NCI-H2081 (cell line): Measurements from ENCODE around the gene FXYD1.

Source experiments
- DNase-seq, 2 experiments: peaks; one replicate each; lab custom pipeline; 2025; lab: John Stamatoyannopoulos, UW

The FXYD1 gene

DNA sequence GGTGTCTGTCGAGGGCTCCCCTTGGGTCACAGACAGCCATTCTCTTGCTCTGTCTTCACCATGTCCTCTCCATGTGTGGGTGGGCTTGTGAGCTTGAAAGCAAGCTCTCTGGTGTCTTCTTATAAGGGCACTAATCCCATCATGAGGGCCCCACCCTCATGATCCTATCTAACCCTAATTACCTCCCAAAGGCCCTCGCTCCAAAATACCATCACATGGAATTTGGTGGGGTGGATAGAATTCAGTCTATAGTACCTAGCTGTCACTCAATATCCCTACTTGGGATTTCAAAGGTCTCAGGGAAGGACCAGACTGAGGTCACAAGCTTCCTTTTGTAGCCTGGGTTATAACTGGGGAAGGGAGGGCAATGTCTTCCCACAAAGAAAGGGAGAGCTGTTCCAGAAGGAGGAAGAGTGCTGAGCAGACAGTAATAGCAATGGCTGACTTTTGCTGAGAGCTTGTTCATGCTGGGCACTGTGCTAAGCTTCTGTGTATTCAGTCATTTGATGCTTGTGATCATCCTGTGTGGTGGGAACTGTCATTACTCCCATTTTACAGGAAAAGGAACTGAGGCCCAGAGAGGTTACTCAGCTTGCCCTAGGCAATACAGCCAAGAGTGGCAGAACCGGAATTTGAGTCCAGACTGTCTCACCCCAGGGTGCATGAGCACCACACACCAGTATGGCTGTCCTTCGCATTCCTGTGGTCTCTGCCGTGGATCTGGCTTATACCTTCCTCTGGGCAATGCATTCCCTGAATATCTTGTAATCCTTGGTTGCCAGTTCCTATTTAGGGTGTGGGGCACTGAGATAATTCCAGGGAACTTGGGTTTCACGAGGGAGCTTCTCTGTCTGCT, 24.1 kb downstream of the FXYD1 start:
- DNase-seq: no peak

DNA sequence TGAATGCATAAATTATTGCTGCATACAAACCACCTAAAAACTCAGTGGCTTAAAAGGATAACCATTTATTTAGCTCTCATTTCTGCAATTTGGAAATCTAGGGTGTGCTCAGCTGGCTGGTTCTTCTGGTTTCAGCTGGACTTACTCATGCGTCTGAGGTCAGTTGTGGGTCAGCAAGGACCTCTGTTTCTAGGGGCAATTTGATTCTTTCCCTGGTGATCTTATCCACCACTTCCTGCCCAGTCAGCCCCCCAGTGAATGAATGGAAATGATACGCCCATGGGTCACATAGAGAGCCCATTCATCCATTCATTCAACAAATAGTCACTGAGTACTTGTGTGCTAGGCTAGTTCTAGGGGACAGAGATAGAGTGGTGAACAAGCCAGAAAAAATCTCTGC, 25.8 kb downstream of the FXYD1 start:
- DNase-seq: no peak

DNA sequence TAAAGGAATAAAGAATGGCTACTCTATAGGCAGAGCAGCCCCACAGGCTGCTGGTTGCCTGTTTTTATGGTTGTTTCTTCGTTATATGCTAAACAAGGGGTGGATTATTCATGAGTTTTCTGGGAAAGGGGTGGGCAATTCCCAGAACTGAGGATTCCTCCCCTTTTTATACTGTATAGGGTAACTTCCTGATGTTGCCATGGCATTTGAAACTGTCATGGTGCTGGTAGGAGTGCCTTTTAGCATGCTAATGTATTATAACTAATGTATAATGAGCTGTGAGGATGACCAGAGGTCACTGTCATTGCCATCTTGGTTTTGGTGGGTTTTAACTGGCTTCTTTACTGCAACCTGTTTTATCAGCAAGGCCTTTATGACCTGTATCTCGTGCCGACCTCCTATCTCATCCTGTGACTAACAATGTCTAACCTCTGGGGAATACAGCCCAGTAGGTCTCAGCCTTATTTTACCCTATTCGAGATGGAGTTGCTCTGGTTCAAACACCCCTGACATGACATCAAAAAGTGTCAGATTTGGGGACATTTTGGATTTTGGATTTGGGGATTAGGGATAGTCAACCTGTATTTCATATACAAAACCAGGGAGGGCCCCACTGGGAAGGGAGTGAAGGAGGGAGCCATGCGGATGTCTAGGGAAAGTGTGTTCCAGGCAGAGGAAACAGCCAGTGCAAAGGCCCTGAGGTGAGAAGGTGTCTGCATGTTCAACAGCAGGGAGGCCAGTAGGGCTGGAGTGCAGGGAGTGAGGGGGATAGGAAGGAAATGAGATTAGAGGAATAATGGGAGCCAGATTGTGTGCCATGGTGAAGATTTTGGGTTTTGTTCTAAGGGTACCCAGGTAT, 26.8 kb downstream of the FXYD1 start:
- DNase-seq: no peak

DNA sequence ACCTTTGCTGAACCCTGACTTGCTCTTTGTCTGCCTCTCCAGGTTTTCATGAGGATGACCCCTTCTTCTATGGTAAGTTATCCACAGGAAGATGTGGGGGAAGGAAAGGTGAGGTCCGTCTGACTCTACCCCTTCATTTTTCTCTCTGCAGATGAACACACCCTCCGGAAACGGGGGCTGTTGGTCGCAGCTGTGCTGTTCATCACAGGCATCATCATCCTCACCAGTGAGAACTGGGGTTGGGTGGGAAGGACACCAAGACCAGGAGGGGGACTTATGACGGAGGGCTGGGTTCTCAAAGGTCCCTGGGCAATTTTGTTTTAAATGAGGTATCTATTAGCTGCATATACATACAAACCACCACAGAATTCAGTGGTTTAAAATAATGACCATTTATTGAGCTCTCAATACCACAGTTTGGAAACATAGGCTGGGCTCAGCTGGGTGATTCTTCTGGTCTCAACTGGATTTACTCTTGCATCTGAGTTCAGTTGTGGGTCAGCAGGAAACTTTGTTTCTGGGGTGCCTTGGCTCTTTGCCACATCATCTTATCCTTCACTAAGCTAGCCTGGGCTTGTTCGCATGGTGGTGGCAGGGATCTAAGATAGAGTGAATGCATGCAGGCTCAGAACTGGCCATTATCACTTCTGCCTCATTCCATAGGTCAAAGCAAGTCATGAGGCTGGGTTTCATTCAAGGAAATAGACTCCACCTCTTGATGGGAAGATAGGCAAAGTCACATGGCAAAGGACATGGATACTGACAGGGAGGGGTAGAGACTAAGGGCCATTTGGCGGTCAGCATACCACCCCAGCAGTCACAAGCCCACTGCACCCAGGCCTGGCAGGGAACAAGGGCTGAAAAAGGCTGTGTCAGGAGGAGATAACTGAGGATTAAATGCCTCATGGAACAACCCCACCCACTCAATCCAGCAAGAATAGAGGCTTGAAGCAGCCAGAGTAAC, 27.8 kb downstream of the FXYD1 start:
- DNase-seq: no peak

DNA sequence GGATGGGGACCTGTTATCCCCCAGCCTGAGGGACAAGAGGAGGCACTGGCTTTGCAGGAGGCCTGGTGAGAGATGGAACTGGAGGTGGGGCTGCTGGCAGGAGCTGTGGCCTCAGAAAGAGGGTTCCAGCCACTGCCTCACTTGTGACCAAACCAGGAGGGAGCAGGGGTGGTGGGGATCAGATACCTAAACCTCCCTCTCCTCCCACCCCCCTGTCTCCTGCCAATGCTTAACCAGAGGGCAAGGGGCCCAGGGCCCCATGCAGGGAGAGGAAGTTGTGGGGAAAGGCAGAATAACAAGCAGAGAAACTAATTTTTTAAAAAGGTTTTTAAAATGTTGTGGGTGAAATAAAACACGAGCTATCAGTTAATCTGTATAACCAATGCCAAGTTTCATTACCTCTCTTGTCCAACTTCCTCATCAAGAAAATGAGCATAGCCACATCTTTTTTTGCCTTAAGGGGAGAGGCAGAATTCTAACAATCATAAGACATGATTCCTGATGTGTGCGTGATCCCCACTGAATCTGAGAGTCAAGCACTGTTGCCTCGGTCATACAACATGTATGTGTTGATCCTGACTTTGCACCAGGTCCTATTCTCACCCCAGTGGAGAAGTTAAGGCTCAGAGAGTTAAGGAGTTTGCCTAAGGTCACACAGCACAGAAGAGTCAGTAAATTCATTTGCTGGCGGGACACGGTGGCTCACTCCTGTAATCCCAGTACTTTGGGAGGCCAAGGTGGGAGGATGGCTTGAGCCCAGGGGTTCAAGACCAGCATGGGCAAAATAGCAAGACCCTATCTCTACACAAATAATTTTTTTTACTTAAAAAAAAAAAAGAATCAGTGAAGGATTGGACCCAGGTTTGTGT, 28.9 kb downstream of the FXYD1 start:
- no peak for DNase-seq

DNA sequence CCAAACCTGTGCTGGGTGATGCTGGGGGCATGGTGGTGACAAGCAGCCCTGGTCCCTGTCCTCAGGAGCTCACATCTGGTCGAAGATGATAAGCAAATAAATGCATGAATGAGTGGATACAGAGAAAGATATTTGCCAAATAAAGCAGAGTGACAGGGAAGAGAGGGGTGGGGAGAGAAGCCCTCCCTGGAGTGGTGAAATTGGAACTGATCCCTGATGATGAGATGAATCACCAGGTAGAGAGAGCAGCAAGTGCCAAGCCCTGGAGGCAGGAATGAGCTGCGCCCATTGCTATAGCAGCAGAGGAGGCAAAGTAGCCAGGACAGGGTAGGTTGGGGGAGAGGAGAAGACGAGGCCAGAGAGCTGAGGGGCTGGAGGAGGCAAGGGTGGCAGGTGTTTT, 29.6 kb downstream of the FXYD1 start:
- DNase-seq: no peak

DNA sequence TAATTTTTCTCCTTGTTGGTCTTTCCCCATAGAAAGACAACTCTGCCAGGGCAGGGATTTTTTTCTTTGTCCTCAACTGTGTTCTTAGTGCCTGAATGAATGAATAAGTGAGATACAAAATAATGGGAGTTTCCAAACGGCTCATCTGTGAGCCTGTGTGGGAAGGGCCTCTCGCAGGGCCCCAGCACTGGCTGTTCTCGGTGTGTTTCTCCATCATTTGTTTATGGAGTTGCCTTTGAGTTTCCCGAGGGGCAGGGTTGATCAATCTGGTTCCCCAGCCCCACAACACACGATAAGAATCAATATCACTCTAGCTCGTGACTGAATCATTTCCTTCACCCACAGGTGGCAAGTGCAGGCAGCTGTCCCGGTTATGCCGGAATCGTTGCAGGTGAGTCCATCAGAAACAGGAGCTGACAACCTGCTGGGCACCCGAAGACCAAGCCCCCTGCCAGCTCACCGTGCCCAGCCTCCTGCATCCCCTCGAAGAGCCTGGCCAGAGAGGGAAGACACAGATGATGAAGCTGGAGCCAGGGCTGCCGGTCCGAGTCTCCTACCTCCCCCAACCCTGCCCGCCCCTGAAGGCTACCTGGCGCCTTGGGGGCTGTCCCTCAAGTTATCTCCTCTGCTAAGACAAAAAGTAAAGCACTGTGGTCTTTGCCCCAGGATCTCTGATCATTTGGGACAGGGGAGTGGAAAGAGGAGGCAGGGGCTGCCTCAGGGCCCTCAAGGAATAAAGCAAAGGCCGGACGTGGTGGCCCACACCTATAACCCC, 30.8 kb downstream of the FXYD1 start:
- DNase-seq: no peak

DNA sequence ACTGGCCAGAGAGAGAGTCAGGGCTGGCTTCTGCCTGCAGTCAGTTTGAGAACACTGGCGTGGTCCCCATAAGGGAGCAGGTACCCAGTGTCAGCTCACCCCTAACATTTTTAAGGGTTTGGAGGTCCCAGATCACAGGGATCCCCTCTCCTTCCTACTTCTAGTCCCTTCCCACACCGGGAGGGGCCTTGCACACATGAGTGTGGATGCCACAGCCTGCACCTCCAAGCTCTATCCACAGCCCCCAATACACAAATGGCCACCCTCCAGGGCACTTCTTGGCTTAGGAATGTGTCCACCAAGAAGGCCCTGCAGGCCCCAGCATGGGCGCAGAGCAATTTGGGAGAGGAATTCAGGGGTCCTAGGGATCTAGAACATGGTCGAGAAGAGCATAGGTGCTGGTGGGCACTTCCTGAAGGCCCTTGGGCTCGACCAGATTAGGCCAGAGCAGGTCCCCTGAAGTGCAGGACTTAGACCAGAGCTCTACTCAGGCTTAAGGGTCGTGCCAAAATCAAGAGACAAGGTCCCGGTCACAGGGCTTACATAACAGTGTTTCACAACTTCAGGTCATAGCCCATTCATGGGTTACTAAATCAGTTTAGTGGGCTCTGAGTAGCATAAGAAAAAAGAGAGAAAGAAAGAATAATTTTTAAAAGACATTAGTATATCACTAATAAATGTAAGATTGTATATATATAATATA, 31.9 kb downstream of the FXYD1 start:
- no peak for DNase-seq

DNA sequence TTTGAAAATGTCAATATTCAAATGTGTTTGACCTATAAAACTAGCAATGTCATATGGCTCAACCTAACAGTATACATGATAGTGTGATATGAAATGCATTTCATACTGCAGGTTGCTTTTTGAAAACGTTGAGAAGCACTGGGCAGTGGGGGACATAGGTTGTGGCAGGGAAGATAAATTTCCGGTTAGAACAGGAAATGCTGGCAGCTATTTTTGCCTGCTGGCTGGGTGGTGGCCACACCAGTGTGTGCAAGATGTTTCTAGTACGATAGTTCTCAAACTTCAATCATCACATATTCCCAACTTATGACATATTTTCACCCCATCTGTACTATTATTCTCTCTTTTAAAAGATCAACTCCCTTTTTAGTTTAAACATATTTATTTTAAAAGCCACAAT, 33.1 kb downstream of the FXYD1 start:
- no peak for DNase-seq

DNA sequence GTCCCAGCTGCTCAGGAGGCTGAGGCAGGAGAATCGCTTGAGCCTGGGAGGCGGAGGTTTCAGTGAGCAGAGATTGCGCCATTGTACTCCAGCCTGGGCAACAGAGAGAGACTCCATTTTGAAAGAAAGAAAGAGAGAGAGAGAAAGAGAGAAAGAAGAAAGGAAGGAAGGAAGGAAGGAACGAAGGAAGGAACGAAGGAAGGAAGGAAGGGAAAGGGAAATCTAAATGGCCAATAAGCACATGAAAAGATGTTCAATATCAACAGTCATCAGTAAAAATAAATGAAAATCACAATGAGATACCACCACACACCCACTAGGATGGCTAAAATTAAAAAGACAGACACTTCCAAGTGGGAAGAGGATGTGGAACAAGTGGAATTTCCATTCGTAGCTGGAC, 35.6 kb downstream of the FXYD1 start:
- no peak for DNase-seq

DNA sequence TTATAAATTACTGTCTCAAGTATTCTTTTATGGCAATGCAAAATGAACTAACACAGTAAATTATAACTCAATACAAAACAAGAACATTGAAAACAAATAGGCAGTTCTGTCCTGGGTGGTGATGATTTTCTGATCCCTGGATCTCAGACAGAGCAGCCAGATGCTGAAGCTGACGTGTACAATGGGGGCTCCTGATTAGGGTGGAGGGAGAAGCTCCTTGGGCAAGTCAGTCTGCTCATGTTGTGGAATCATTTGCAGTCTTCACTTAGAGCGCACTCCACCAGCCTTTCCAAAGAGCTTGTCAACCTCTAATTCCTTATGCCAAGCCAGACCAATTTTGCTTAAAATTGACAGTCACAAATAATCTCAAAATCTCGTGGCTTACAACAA, 37.6 kb downstream of the FXYD1 start:
- no peak for DNase-seq

DNA sequence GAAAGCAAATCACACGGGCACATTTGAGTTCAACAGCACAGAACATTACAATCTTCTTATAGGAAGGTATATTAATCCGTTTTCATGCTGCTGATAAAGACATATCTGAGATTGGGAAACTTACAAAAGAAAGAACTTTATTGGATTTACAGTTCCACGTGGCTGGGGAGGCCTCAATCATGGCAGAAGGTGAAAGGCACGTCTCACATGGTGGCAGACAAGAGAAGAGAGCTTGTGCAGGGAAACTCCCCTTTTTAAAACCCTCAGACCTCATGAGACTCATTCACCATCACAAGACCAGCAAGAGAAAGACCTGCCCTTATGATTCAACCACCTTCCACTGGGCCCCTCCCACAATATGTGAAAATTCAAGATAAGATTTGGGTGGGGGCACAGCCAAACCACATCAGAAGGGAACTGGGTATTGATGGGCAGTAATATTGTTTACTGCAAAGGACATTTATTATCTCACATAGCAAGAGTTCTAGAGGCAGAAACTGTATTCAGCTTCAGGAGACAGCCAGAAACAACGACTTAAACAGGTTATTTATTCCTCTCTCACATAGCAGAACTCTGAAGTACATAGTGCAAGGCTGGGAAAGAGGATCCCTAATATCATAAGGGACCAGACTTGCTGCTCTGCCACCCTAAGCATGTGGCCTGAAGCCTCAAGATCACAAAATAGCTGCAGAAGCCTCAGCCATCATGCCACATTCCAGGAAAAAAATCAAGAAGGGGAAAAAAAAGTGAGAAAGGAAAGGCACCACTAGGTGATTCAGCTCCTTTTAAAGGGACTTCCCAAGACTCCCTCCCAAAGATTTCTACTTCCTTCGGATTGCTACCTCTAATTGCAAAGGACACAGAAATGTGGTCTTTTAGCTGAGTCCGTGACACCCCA, 39.0 kb downstream of the FXYD1 start:
- DNase-seq: no peak

DNA sequence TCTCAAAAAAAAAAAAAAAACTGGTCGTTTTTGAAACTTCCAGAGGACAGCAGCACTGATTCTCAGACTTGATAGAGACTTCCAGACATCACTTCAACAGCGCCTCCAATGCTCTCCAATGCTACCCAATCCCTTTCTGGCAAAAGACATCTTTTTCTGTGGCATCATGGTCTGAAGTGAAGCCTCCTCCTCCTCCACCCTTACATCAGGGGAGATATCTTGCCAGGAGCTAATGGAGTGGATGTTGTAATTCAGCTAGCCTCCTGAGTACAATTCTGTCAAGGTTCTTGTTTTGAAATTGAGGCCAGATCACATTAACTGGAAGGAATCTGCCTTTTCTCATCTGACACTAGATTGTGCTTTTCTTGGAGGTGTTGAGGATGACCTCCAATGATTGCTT, 40.1 kb downstream of the FXYD1 start:
- no peak for DNase-seq

DNA sequence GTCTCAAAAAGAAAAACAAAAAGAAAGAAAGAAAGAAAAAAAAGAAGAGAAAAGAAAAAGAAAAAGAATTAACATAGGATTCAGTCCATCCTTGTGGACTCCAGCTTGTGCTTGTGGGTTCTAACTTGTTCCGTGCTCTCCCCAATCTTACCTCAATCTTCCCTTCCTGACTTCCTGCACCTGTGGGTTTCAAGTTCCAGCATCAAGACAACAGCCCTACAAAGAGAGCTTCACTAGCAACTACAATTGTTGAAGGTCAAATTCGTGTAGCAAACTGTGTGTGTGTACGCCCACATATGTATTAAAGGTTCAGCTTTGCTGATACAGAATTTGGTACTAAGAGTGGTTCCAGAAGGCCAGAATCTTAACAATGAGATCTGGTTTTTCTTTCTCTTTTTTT, 41.2 kb downstream of the FXYD1 start:
- DNase-seq: no peak

DNA sequence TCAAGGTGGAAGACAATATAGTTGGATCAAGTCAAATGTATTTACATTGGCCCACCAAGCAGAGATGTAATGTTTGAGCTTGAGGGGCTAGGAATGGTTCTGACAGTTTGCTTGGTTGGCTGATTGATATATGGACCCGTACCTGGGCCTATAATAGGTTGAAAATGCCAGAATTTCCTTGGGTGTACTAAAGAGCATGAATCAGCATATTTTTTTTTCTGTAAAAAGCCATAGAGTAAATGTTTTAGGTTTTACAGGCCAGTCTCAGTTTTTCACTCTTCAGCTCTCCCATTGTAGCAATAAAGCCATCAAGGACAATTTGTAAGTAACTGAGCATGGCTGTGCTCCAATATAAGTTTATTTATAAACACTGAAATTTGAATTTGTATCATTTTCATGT, 42.8 kb downstream of the FXYD1 start:
- no peak for DNase-seq

DNA sequence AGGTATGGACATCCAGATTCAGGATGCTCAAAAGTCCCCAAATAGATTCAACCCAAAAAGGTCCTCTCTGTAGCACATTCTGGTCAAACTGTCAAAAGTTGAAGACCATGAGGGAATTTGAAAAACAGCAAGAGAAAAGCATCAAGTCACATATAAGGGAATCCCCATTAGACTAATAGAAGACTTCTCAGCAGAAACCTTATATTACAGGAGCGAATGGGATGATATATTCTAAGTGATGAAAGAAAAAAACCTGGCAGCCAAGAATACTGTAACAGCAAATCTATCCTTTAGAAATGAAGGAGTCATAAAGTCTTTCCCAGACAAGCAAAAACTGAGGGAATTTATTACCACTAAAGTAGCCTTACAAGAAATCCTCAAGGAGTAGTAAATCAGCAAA, 45.6 kb downstream of the FXYD1 start:
- no peak for DNase-seq

DNA sequence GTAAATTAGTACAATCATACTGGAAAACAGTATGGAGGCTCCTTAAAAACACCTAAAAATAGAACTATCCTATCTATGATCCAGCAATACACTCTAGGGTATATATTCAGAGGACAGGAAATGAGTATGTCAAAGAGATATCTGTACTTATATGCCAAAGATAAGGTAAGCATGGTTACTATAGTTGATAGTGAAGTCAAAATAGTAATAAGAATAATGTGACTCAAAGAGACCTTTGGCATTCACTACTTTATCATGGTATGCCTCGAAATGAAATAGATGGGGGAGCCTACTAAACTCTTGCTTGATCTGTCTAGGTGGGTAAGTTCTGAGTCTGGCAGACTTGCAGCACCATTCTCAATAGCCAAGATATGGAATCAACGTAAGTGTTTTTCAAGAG, 46.3 kb downstream of the FXYD1 start:
- DNase-seq: no peak
